Measurements from ENCODE around the gene TMC2. TPM values are rescaled to one million over a fixed set of nuclear protein-coding genes. Genes with fewer than 3 reads are reported as not detected.
A peak's percentile ranks its signal among the peaks of the same experiment; 100 is the strongest.

Gene TMC2
- total RNA-seq, 1 donor from 2014 or later = not detected

GRCh38 chr20:2508631-2509467 is 27.5 kb upstream of the TMC2 start, which contains the start of gene ZNF343:
ZNF343 (minus strand) TSS chr20:2508915; CDS start chr20:2493895, 15,020 bp downstream.
- no peak for TF ChIP-seq CTCF (conservative IDR thresholded peaks at IDR 0.05)
- Mint-ChIP-seq H3K9me3 (no peaks in the 10 kb centered on the region), H3K27ac (peak within 1 kb of the TSS; percentile 86), H3K36me3 (no peaks in the 10 kb centered on the region), H3K4me1 (ENCODE audit: unreplicated experiment) (peaks cover 14% of the 10 kb centered on the region), H3K27me3 (peaks cover 27% of the 10 kb centered on the region), H3K4me3 (peak within 1 kb of the TSS; percentile 100)
- peak; percentile 78 for DNase-seq (ENCODE audit: extremely low spot score, unreplicated experiment)

GRCh38 chr20:2509468-2509781 is 26.9 kb upstream of the TMC2 start:
- H3K4me3 Mint-ChIP-seq = peak overlapping the region; percentile 100
- H3K4me1 Mint-ChIP-seq (ENCODE audit: unreplicated experiment) = peaks cover 14% of the 10 kb centered on the region
- DNase-seq (ENCODE audit: extremely low spot score, unreplicated experiment) = no peak
- no peak for TF ChIP-seq CTCF (conservative IDR thresholded peaks at IDR 0.05)
- H3K27ac Mint-ChIP-seq = peak overlapping the region; percentile 86
- H3K27me3 Mint-ChIP-seq = peaks cover 33% of the 10 kb centered on the region
- H3K36me3 Mint-ChIP-seq = no peaks in the 10 kb centered on the region
- no peaks in the 10 kb centered on the region for H3K9me3 Mint-ChIP-seq

- Mint-ChIP-seq H3K27me3 (peaks cover 35% of the 10 kb centered on the region), H3K27ac (no peak overlapping the region), H3K9me3 (no peaks in the 10 kb centered on the region), H3K4me3 (peak overlapping the region; percentile 100), H3K36me3 (no peaks in the 10 kb centered on the region), H3K4me1 (ENCODE audit: unreplicated experiment) (peaks cover 14% of the 10 kb centered on the region)
- no peak for TF ChIP-seq CTCF (conservative IDR thresholded peaks at IDR 0.05)
- no peak for DNase-seq (ENCODE audit: extremely low spot score, unreplicated experiment)
These were observed 26.6 kb upstream of the TMC2 start for GRCh38 chr20:2509794-2510193.

- no peaks in the 10 kb centered on the region for H3K36me3 Mint-ChIP-seq
- DNase-seq (ENCODE audit: extremely low spot score, unreplicated experiment) = no peak
- no peaks in the 10 kb centered on the region for H3K9me3 Mint-ChIP-seq
- no peak overlapping the region for H3K27ac Mint-ChIP-seq
- TF ChIP-seq CTCF (conservative IDR thresholded peaks at IDR 0.05) = no peak
- peaks cover 4% of the 10 kb centered on the region for H3K4me1 Mint-ChIP-seq (ENCODE audit: unreplicated experiment)
- no peak overlapping the region for H3K4me3 Mint-ChIP-seq
- peaks cover 53% of the 10 kb centered on the region for H3K27me3 Mint-ChIP-seq
These were observed 21.2 kb upstream of the TMC2 start for GRCh38 chr20:2515203-2515602.

- H3K27ac Mint-ChIP-seq = no peak overlapping the region
- H3K27me3 Mint-ChIP-seq = peaks cover 55% of the 10 kb centered on the region
- no peaks in the 10 kb centered on the region for H3K9me3 Mint-ChIP-seq
- DNase-seq (ENCODE audit: extremely low spot score, unreplicated experiment) = no peak
- no peak overlapping the region for H3K4me3 Mint-ChIP-seq
- peaks cover 4% of the 10 kb centered on the region for H3K4me1 Mint-ChIP-seq (ENCODE audit: unreplicated experiment)
- TF ChIP-seq CTCF (conservative IDR thresholded peaks at IDR 0.05) = no peak
- no peaks in the 10 kb centered on the region for H3K36me3 Mint-ChIP-seq
These were observed 20.0 kb upstream of the TMC2 start for GRCh38 chr20:2516399-2516798.

Measured in type B pancreatic cell (in vitro differentiated cells).